ENCODE data around the gene THADA. TPM values are rescaled to one million over a fixed set of nuclear protein-coding genes. Genes with fewer than 3 reads are reported as not detected.

The THADA gene
- total and polyA plus RNA-seq, 8 donors: 9.4 to 25.1 (median 18.2) TPM

GRCh38 chr2:43521568-43521967, 74.3 kb downstream of the THADA start:
- Histone ChIP-seq H3K9me3 (no peaks in the 10 kb centered on the region), H3K27ac (no peak overlapping the region), H3K36me3 (no peaks in the 10 kb centered on the region), H3K27me3 (no peaks in the 10 kb centered on the region), H3K4me1 (peaks cover 9 to 45% (median 18%) of the 10 kb centered on the region in 3 donors), H3K4me3 (no peak overlapping the region)
- intact Hi-C loops (cut with DNase I): no loop called here
- no peak for TF ChIP-seq CTCF (IDR thresholded peaks at IDR 0.05)
- 89 to 90% methylated on average over 2 of the region's 2 CpGs for WGBS, 2 donors
- no peak for DNase-seq
- ATAC-seq: no peak
- no peak for FAIRE-seq

- FAIRE-seq (no peak), DNase-seq (no peak), ATAC-seq (no peak)
- H3K36me3 ChIP-seq: no peaks in the 10 kb centered on the region
- H3K27me3 ChIP-seq: no peaks in the 10 kb centered on the region
- intact Hi-C loops (cut with DNase I): no loop called here
- TF ChIP-seq CTCF (IDR thresholded peaks at IDR 0.05): no peak
- peaks cover 14 to 46% (median 18%) of the 10 kb centered on the region in 3 donors for H3K4me1 ChIP-seq
- no peaks in the 10 kb centered on the region for H3K9me3 ChIP-seq
- no peak overlapping the region for H3K27ac ChIP-seq
- WGBS, 2 donors: 96% methylated on average over 2 of the region's 2 CpGs
- H3K4me3 ChIP-seq: no peak overlapping the region
Observed at GRCh38 chr2:43520919-43521318, 74.9 kb downstream of the THADA start.

- intact Hi-C loops (cut with DNase I): no loop called here
- peaks cover 15 to 46% (median 18%) of the 10 kb centered on the region in 3 donors for H3K4me1 ChIP-seq
- H3K27ac ChIP-seq: peak overlapping the region; percentile 2 to 82 (median 50)
- FAIRE-seq (no peak), DNase-seq (no peak), ATAC-seq (peak; percentile 28 to 78 (median 68))
- no peak overlapping the region for H3K4me3 ChIP-seq
- H3K36me3 ChIP-seq: no peaks in the 10 kb centered on the region
- H3K27me3 ChIP-seq: no peaks in the 10 kb centered on the region
- no peak for TF ChIP-seq CTCF (IDR thresholded peaks at IDR 0.05)
- no peaks in the 10 kb centered on the region for H3K9me3 ChIP-seq
- WGBS, 2 donors: 44 to 55% methylated on average over 2 of the region's 2 CpGs
Observed at GRCh38 chr2:43519643-43520221, 76.1 kb downstream of the THADA start.

- peak overlapping the region in 2 of 4 donors; percentile 80 to 82 for H3K27ac ChIP-seq
- no peaks in the 10 kb centered on the region for H3K36me3 ChIP-seq
- FAIRE-seq (no peak), DNase-seq (no peak), ATAC-seq (peak in 2 of 4 donors; percentile 5 to 6)
- H3K27me3 ChIP-seq: no peaks in the 10 kb centered on the region
- TF ChIP-seq CTCF (IDR thresholded peaks at IDR 0.05): no peak
- H3K4me3 ChIP-seq: no peak overlapping the region
- 95 to 100% methylated on average over 2 of the region's 2 CpGs for WGBS, 2 donors
- intact Hi-C loops (cut with DNase I): no loop called here
- H3K4me1 ChIP-seq: peaks cover 15 to 41% (median 18%) of the 10 kb centered on the region in 3 donors
- no peaks in the 10 kb centered on the region for H3K9me3 ChIP-seq
Observed at GRCh38 chr2:43518718-43519117, 77.1 kb downstream of the THADA start.

- Histone ChIP-seq H3K9me3 (no peaks in the 10 kb centered on the region), H3K4me3 (no peak overlapping the region), H3K4me1 (peaks cover 15 to 41% (median 18%) of the 10 kb centered on the region in 3 donors), H3K27me3 (no peaks in the 10 kb centered on the region), H3K27ac (peak overlapping the region in 2 of 4 donors; percentile 80 to 82), H3K36me3 (no peaks in the 10 kb centered on the region)
- WGBS, 2 donors: 14 to 19% methylated on average over 1 of the region's 1 CpG
- no peak for DNase-seq
- no peak for FAIRE-seq
- TF ChIP-seq CTCF (IDR thresholded peaks at IDR 0.05): no peak
- ATAC-seq: peak; percentile 35 to 71 (median 58)
- intact Hi-C loops (cut with DNase I): no loop called here
Observed at GRCh38 chr2:43518181-43518580, 77.7 kb downstream of the THADA start.

Measured in pancreas (tissue), 10 donors.